HG03558 (cell line): Measurements from ENCODE around the gene SPOCD1.

Experiments
- ATAC-seq: cut with Tn5 transposase; IDR thresholded peaks from one replicate; pipeline ENCODE4 v1.9.1; 2021; ENCODE audit warnings: moderate number of reproducible peaks; ENCODE audit not compliant: unreplicated experiment; ENCODE audit errors: extremely low read depth

Gene SPOCD1

GRCh38 chr1:31745946-31746670 lies 69.7 kb downstream of the SPOCD1 start:
- no peak for ATAC-seq

DNA sequence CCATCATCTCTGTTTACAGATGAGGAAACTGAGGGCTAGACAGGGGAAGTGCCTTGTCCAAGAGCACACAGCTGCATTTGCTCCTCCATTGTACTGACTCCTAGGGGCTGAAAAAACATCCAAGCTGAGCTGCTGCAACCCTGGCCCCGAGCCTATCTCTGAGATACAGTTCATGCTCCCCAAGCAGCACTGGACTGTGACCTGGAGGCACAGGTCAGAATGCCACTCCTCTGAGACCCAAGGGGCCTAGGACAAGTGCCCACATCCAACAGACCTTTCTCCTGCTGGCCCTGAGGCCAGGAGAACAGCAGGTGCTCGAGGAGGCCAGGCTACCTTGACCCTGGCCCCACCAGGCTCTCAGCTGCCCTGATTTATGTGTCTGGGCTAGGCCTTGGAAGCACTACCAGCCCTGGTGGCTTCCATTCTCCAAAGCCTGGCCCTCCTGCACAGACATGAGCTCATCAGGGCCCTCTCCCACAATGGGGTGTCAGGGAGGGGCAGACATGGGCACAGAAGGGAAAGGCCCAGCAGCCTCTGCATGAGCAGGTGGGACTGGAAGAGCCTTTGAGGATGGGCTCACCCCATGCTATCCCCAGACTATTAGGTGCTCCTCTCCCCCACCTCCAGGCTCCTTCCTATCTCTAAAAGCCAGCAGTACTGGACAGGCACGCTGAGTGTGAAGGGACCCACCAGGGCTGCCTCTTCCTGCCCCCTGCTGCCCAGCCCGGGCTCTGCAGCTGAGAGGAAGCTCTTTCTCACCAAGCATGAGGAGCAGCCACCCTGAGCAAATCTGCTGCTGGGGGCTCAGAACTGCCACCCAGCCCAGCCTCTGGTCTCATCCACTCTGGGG lies 70.5 kb downstream of the SPOCD1 start:
- ATAC-seq = no peak

DNA sequence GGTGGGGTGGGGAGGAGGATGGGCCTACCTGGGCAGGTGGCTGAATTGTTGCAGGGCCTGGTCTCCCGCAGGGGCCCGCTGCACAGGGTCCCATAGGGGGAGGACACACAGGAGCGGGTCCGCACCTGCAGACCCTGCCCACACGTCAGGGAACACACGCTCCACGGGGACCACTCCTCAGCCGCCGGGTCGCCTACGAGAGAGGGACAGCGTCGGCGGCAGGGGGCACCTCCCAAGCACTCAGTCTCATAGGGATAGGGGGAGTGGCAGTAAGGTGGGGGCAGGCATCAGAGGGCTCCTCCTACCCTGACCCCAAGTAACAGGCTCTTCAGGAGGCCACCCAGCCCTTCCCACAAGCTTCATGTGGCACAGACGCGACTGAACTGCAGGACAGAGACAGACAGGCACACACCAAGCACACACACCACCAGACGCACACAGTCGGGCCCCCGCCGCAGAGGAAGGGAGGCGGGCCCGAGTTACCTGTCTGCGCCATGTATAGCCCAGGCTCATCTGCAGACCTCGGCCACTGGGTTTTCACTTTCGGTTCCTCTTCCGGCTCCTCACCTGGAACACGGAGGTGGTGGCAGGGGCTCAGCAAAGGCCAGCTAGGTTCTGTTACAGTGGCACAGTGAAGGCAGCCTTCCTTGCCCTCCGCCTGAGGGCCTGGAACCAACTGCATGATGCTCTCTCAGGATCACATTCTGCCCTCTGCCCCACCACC lies 71.5 kb downstream of the SPOCD1 start:
- ATAC-seq = no peak

GRCh38 chr1:31742462-31743212 lies 73.2 kb downstream of the SPOCD1 start:
- no peak for ATAC-seq
